Measurements from ENCODE around the gene ATP9A. TPM values are rescaled to one million over a fixed set of nuclear protein-coding genes. Genes with fewer than 3 reads are reported as not detected.
"Not testable (repeated sequence)": the region's sequence is repeated elsewhere in the genome, so short reads cannot be mapped to it uniquely, and the experiment has no call there.

The ATP9A gene
- total RNA-seq, 2 experiments from 2014 or later: 0.05 TPM; not detected in 1

DNA sequence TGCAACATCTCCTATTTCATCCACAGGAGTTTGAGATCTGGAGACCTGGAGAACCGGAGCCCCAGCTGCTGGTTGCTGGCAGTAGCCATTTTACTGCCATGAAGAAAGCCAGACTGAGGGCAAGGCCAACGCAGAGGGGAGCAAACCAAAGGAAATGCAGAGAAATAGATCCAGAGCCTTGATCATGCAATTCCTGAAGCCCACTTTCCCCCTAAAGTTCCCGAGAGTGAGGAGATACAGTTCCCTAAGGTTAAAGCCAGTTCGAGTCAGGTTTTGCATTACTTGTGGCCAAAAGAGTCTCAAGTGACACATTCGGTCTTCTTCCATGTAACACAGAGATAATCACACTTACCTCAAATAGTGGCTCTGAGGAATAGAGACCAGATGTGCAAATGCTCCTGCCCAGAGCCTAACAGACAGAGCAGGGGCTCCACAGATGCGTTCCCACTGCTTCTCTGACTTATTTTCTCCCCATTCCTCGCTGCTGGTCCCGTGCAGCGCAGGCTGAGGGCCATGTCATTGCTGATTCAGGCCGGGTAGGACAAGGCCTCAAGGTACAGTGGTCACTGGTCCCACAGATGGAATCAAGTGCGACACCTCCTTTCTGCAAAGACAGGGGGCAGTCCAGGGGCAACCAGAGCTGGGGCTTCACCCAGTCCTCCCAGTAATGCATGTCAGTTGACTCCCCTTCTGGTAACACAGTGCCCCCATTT, 190.6 kb downstream of the ATP9A start:
- Mint-ChIP-seq H3K4me1 (ENCODE audit: low read depth) (no peaks in the 10 kb centered on the region), H3K9me3 (ENCODE audit: insufficient read depth) (no peaks in the 10 kb centered on the region), H3K27me3 (ENCODE audit: low read depth) (peaks cover 7% of the 10 kb centered on the region), H3K36me3 (ENCODE audit: low read depth) (no peaks in the 10 kb centered on the region), H3K4me3 (no peak overlapping the region), H3K27ac (no peak overlapping the region)
- ATAC-seq: no peak
- no peak for DNase-seq
- CTCF ChIA-PET: no interaction called here
- POLR2A ChIA-PET: no interaction called here

DNA sequence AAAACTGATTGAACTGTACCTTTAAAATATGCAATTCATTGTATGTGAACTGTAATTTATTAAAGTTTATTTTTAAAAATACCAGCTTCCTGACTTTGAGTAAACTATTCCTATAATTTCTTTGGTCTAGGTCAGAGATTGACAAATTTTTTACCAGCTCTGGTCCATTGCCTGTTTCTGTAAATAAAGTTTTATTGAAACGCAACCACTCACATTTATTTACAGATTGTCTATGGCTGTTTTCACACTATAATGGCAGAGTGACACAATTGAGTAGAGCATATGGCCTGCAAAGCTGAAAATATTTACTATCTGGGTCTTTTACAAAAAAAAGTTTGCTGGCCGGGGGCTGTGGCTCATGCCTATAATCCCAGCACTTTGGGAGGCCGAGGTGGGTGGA, 192.7 kb downstream of the ATP9A start:
- Mint-ChIP-seq H3K36me3 (ENCODE audit: low read depth) (no peaks in the 10 kb centered on the region), H3K27ac (no peak overlapping the region), H3K9me3 (ENCODE audit: insufficient read depth) (no peaks in the 10 kb centered on the region), H3K27me3 (ENCODE audit: low read depth) (peaks cover 2% of the 10 kb centered on the region), H3K4me1 (ENCODE audit: low read depth) (no peaks in the 10 kb centered on the region), H3K4me3 (no peak overlapping the region)
- ChIA-PET POLR2A (no interaction called here), CTCF (interaction anchor here (1.5 kb wide), 1 partner anchor 19 kb away, joined by 4 read pairs; no protein-coding TSS in a partner anchor)
- DNase-seq (no peak), ATAC-seq (no peak)

DNA sequence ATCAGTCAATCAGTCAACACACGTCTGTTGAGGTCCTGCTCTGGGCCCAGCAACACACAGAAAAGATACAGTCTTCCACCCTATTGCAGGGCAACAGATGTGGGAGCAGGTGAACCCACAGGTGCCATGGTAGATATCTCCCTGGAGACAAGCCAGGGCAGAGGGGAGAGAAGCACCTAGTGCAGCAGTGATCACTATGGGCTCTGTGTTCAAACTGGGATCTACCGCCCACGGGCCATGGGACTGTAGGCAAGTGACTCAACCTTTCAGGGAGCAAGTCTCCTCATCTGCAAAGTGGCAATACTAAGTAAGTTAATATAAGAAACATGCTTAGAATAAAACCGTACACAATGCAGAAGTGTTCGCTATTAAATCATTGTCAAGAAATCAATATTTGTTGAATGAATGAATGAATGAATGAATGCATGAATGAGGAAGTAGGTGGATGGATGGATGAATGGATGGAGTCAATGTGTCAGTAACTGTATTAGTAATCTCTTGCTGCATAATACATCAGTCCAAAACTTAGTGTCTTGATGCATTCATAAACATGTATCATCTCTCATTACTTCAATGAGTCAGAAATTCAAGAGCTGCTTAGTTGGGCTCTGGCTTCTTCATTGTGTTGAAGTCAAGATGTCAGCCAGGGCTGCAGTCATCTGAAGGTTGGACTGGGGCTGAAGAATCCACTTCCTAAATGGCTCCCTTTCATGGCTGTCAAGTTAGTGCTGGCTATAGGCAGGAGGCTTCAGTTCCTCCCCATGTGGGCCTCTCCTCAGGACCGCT, 193.7 kb downstream of the ATP9A start:
- Mint-ChIP-seq H3K4me3 (no peak overlapping the region), H3K4me1 (ENCODE audit: low read depth) (no peaks in the 10 kb centered on the region), H3K27ac (no peak overlapping the region), H3K27me3 (ENCODE audit: low read depth) (peaks cover 3% of the 10 kb centered on the region), H3K9me3 (ENCODE audit: insufficient read depth) (no peaks in the 10 kb centered on the region), H3K36me3 (ENCODE audit: low read depth) (no peaks in the 10 kb centered on the region)
- ChIA-PET CTCF (interaction anchor here (1.5 to 1.9 kb wide), 2 partner anchors 20 to 21 kb away, joined by 4 to 6 read pairs; no protein-coding TSS in a partner anchor), POLR2A (no interaction called here)
- ATAC-seq: no peak
- no peak for DNase-seq

DNA sequence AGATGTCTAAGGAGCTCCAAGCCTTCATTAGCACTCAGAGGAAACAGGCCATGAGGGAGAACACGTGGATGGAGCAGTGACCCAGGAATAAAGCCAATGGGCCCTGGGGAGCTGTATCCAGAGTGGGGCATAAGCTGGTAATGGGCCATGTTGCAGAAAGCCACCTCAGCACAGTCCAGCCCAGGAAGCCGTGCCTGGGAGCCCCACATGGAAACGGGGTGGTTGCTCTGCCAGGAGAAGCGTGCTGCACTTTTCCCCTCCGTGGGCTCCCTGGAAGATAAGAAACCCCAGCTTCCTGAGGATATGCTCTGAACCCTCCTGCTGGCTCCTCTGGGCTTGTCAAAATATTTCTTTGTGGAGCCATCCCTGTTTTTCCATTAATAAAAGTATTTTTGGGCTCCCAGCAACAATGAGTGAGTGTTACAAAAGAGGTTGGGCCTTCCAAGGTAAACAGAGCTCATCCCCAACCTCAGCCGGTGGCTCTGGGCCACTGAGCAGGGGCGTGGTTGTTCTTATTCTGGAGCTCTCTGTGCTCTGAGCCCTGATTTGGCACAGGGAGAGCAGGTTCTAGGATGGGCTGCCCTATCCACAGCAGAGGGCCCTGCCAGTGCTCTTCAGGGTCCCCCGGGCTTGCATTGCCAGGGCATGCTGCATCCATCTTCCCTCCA, 194.5 kb downstream of the ATP9A start:
- Mint-ChIP-seq H3K36me3 (ENCODE audit: low read depth) (no peaks in the 10 kb centered on the region), H3K27ac (no peak overlapping the region), H3K4me1 (ENCODE audit: low read depth) (no peaks in the 10 kb centered on the region), H3K4me3 (no peak overlapping the region), H3K9me3 (ENCODE audit: insufficient read depth) (no peaks in the 10 kb centered on the region), H3K27me3 (ENCODE audit: low read depth) (peaks cover 7% of the 10 kb centered on the region)
- DNase-seq (no peak), ATAC-seq (no peak)
- ChIA-PET CTCF (interaction anchor here (0.9 to 1.9 kb wide), 3 partner anchors 21 to 50 kb away, joined by 3 to 6 read pairs (median 3); no protein-coding TSS in a partner anchor), POLR2A (no interaction called here)

DNA sequence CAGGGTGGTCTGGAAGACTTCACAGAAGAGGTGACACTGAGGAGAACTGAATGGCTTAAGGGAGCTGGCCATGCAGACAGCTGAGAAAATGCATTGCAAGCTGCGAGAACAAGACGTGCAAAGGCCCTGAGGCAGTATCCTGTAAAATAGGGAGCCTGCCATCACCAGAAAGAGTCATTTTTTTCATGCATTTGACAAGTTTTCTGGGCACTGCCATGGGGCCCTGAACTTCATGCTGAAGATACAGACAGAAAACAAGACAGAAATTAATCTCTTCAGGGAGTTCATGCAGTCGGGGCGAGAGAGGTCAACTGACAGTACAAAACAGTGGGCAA, 196.8 kb downstream of the ATP9A start:
- no peak for DNase-seq
- ATAC-seq: no peak
- CTCF ChIA-PET: no interaction called here
- Mint-ChIP-seq H3K27me3 (ENCODE audit: low read depth) (peaks cover 20% of the 10 kb centered on the region), H3K9me3 (ENCODE audit: insufficient read depth) (no peaks in the 10 kb centered on the region), H3K36me3 (ENCODE audit: low read depth) (no peaks in the 10 kb centered on the region), H3K27ac (no peak overlapping the region), H3K4me1 (ENCODE audit: low read depth) (no peaks in the 10 kb centered on the region), H3K4me3 (no peak overlapping the region)
- POLR2A ChIA-PET: no interaction called here

DNA sequence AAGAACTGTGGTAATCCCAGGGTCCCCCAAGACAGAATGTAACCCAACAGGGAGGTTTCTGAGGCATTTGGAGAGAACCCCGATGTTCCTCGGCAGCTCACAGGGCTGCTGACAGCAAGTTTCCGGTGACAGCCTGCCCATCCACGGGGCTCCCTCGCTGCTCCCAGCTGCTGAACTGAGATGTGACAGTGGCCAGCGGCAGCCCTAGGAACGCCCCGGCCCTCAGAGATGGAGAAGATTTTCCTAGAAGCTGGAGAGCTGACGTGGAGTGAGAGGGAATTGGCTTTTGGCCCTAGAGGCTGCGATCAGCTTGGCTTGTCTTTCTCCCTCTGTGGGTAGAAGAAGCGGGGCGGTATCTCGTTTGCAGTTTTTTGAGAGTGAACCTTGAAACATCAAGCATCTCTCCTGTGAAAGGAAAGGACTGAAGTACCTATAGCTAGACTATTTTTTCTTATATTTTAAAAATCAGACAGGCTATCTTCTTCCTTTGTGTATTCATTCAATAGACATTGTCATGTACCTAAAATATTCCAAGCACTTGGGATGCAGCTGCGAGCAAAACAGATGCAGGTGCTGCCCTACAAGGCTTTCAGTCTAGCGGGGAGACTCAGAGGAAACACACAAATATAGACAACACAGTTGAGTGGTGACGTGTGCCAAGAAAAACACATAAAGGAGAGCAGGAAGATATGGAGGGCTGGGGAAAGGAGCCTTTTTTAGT, 197.3 kb downstream of the ATP9A start:
- Mint-ChIP-seq H3K4me1 (ENCODE audit: low read depth) (no peaks in the 10 kb centered on the region), H3K27ac (no peak overlapping the region), H3K4me3 (no peak overlapping the region), H3K36me3 (ENCODE audit: low read depth) (no peaks in the 10 kb centered on the region), H3K9me3 (ENCODE audit: insufficient read depth) (no peaks in the 10 kb centered on the region), H3K27me3 (ENCODE audit: low read depth) (peaks cover 22% of the 10 kb centered on the region)
- no peak for ATAC-seq
- POLR2A ChIA-PET: no interaction called here
- CTCF ChIA-PET: interaction anchor here (1.2 kb wide), 1 partner anchor 28 kb away, joined by 3 read pairs; the partner anchor contains the start of gene NFATC2
- DNase-seq: no peak

DNA sequence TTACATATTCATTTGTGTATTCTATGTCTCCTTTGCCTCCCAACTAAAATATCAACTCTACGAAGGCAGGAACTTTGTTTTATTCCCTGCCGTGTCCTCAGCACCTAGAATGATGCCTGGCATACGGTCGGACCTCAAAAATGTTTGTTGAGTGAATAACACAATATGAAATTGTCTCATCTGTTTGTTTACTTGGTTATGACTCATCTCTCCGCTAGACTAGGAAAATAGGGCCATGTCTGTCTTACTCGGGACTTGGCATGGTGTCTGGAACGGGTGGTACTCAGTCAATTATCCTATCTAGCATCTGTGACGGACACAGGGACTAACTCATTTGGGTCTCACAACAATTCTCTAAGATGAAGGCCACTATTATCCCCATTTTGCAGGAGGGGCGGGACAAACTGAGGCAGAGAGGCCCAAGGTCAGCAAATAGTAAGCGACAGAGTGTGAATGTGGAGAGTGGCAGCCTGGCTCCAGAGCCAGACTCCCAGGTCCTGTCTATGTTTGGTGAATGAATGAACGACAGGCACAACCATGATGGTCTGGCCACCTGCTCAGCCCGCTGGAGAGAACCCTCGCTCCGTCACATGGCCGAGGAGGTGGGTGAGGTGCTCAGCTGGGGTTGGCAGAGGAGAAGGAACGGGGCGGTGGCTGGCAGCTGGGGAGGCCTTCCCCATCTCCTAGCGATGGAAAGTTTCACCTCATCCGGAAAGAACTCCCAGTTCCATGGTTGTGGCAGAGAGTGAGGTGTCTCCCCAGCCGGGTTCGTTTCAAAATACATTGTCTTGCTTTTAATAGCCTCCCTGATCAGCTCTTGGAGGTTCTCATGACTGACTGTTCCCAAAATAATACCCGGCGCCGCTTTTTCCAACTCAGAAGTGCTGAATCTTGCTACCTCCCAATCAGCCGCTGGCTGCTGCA, 198.1 kb downstream of the ATP9A start:
- Mint-ChIP-seq H3K9me3 (ENCODE audit: insufficient read depth) (no peaks in the 10 kb centered on the region), H3K36me3 (ENCODE audit: low read depth) (no peaks in the 10 kb centered on the region), H3K27ac (no peak overlapping the region), H3K4me1 (ENCODE audit: low read depth) (no peaks in the 10 kb centered on the region), H3K27me3 (ENCODE audit: low read depth) (peaks cover 24% of the 10 kb centered on the region), H3K4me3 (no peak overlapping the region)
- POLR2A ChIA-PET: interaction anchor here (1.0 kb wide), 1 partner anchor 28 kb away, joined by 5 read pairs; the partner anchor contains the start of gene NFATC2
- DNase-seq: no peak
- no peak for ATAC-seq
- CTCF ChIA-PET: interaction anchor here (1.2 kb wide), 1 partner anchor 27 kb away, joined by 3 read pairs; the partner anchor contains the start of gene NFATC2

DNA sequence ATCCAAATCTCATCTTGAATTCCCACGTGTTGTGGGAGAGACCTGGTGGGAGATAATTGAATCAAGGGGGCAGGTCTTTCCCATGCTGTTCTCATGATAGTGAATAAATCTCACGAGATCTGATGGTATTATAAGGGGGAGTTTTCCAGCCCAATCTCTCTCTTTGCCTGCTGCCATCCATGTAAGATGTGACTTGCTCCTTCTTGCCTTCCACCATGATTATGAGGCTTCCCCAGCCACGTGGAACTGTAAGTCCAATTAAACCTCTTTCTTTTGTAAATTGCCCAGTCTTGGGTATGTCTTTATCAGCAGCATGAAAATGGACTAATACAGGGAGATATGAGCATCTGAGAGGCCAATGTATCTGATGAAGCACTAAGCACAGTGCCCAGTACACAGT, 199.7 kb downstream of the ATP9A start:
- H3K4me3 Mint-ChIP-seq; H3K9me3 Mint-ChIP-seq (ENCODE audit: insufficient read depth); H3K27ac Mint-ChIP-seq; H3K36me3 Mint-ChIP-seq (ENCODE audit: low read depth); POLR2A ChIA-PET; DNase-seq; ATAC-seq; H3K4me1 Mint-ChIP-seq (ENCODE audit: low read depth); CTCF ChIA-PET: not testable (repeated sequence)
- H3K27me3 Mint-ChIP-seq (ENCODE audit: low read depth): peaks cover 31% of the 10 kb centered on the region

DNA sequence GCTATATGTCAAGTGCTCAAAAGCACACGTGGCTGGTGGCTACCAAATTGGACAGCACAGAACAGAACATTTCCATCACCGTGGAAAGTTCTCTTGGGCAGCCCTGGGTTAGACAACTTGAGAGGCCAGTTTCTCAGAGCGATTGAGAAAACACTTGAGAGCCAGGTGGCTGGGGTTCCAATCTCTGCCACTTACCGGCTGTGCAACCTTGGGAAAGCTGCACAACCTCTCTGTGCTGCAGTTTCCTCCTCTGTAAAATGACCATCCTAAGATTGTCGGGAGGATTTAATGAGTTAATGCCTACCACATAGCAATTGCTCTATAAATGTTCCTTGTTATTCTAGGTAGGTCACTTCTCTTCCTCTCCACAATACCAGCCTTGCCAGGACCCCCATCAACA, 200.6 kb downstream of the ATP9A start:
- no peaks in the 10 kb centered on the region for H3K36me3 Mint-ChIP-seq (ENCODE audit: low read depth)
- POLR2A ChIA-PET: interaction anchor here (0.6 kb wide), 1 partner anchor 211 kb away, joined by 3 read pairs; no protein-coding TSS in a partner anchor
- CTCF ChIA-PET: no interaction called here
- H3K27me3 Mint-ChIP-seq (ENCODE audit: low read depth): peaks cover 40% of the 10 kb centered on the region
- H3K4me3 Mint-ChIP-seq: no peak overlapping the region
- DNase-seq (no peak), ATAC-seq (no peak)
- H3K4me1 Mint-ChIP-seq (ENCODE audit: low read depth): peaks cover 12% of the 10 kb centered on the region
- H3K9me3 Mint-ChIP-seq (ENCODE audit: insufficient read depth): no peaks in the 10 kb centered on the region
- no peak overlapping the region for H3K27ac Mint-ChIP-seq

DNA sequence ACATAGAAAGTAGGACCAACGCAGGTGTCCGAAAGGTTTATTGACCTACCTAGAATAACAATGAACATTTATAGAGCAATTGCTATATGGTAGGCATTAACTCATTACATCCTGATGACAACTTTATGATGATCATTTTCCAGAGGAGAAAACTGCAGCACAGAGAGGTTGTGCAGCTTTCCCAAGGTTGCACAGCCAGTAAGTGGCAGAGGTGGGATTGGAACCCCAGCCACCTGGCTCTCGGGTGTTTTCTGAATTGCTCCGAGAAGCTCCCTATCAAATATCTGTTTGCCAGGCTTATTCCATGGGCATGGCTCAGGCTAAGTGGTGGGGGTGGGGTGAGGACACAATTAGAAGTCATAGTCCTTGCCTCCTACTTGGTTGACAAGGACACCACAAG, 201.6 kb downstream of the ATP9A start:
- H3K4me1 Mint-ChIP-seq (ENCODE audit: low read depth): peaks cover 15% of the 10 kb centered on the region
- no peak for ATAC-seq
- no peak overlapping the region for H3K27ac Mint-ChIP-seq
- no peak overlapping the region for H3K4me3 Mint-ChIP-seq
- H3K36me3 Mint-ChIP-seq (ENCODE audit: low read depth): no peaks in the 10 kb centered on the region
- CTCF ChIA-PET: interaction anchor here (2.6 kb wide), 1 partner anchor 194 kb away, joined by 6 read pairs; no protein-coding TSS in a partner anchor
- DNase-seq: no peak
- POLR2A ChIA-PET: no interaction called here
- H3K9me3 Mint-ChIP-seq (ENCODE audit: insufficient read depth): no peaks in the 10 kb centered on the region
- peaks cover 46% of the 10 kb centered on the region for H3K27me3 Mint-ChIP-seq (ENCODE audit: low read depth)
